ENCODE results near the gene ZFR2.

The ZFR2 gene

GRCh38 chr19:3784607-3785450 lies 84.0 kb downstream of the ZFR2 start:
- H3K4me1 ChIP-seq, result peaks cover 0 to 13% (median 0%) of the 10 kb centered on the region in 4 donors
- no peaks in the 10 kb centered on the region for H3K36me3 ChIP-seq
- peaks cover 0 to 57% of the 10 kb centered on the region in 2 donors for H3K27me3 ChIP-seq
- no peak for DNase-seq
- no peak overlapping the region for H3K4me3 ChIP-seq
- no peak for TF ChIP-seq CTCF (IDR thresholded peaks at IDR 0.05)
- peaks cover 0 to 27% (median 24%) of the 10 kb centered on the region in 3 donors for H3K9me3 ChIP-seq
- intact Hi-C loops (cut with DNase I; ENCODE audit: low total_unique reads), result no loop called here
- H3K27ac ChIP-seq, result no peak overlapping the region

DNA sequence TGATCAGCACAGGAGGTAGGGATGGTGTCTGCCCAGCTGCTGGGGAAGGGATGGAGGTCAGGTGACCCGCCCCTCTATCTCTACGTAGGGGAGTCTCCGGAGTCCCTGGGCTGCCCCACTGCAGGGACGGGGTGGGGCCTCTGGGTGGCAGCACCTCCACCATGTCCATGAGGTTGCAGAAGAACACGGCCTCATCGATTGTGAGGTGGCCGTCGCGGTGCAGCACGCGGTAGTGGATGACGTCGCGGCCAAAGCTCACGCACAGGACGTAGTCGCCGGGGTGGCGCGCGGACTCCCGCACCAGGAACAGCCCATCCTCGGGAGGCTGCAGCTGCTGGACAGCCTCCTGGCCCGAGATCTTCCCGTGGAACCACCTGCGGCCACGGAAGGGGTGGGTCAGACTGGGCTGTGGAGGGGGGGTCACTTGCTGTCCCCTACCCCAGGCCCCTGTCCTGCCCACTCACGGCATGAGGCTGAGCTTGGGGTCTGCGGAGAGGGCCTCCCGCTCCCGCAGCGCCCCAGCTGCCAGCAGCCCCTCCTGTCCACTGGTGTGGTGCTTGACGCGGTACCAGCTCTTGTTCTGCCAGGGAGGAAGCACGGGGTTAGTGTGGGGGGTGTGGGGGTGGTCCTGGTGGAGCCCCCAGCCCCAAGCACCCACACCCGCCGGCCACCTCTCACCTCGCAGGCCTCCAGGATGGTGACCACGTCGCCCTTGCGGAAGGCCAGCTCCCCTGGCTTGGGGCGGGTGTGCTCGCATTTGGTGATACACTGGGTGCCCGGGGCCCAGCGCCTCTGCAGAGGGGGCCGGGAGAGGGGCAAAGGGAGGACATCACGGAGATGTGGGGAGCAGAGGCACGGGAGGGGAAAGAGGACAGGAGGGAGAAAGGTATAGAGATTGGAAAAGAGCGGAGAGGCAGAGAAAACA lies 84.9 kb downstream of the ZFR2 start:
- Histone ChIP-seq H3K9me3 (peaks cover 0 to 27% (median 24%) of the 10 kb centered on the region in 3 donors), H3K36me3 (no peaks in the 10 kb centered on the region), H3K4me3 (no peak overlapping the region), H3K4me1 (peaks cover 0 to 13% (median 0%) of the 10 kb centered on the region in 4 donors), H3K27ac (no peak overlapping the region), H3K27me3 (peaks cover 0 to 62% of the 10 kb centered on the region in 2 donors)
- no peak for DNase-seq
- TF ChIP-seq CTCF (IDR thresholded peaks at IDR 0.05), result no peak
- intact Hi-C loops (cut with DNase I; ENCODE audit: low total_unique reads), result no loop called here

- DNase-seq, result no peak
- no peak overlapping the region for H3K4me3 ChIP-seq
- H3K9me3 ChIP-seq, result peaks cover 0 to 27% (median 24%) of the 10 kb centered on the region in 3 donors
- H3K27me3 ChIP-seq, result peaks cover 0 to 71% of the 10 kb centered on the region in 2 donors
- no peaks in the 10 kb centered on the region for H3K36me3 ChIP-seq
- peaks cover 0 to 13% (median 0%) of the 10 kb centered on the region in 4 donors for H3K4me1 ChIP-seq
- TF ChIP-seq CTCF (IDR thresholded peaks at IDR 0.05), result no peak
- H3K27ac ChIP-seq, result no peak overlapping the region
- intact Hi-C loops (cut with DNase I; ENCODE audit: low total_unique reads), result no loop called here
Observed at GRCh38 chr19:3782903-3783302, 85.9 kb downstream of the ZFR2 start.

DNA sequence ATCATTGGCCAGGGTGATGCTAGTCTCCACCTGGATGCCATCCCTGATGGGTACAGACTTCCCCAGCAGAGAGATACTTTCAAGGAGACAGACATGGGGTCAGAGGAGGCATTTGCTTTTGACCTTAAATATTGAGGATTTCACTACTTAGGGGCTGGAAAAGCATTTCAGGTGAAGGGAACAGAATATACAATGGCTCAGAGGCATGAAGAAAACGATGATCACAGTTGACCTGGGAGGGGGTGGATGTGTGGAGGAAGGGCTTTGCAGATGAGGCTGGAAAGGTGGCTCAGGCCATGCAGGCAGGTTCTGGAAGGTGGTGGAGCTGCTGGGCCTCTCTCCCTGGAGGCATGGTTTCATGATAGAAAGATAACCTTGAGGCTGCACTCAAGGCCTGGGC lies 86.5 kb downstream of the ZFR2 start:
- peaks cover 0 to 76% of the 10 kb centered on the region in 2 donors for H3K27me3 ChIP-seq
- peaks cover 0 to 27% (median 24%) of the 10 kb centered on the region in 3 donors for H3K9me3 ChIP-seq
- no peak overlapping the region for H3K27ac ChIP-seq
- no peak for DNase-seq
- no peak for TF ChIP-seq CTCF (IDR thresholded peaks at IDR 0.05)
- no peaks in the 10 kb centered on the region for H3K36me3 ChIP-seq
- intact Hi-C loops (cut with DNase I; ENCODE audit: low total_unique reads), result no loop called here
- H3K4me3 ChIP-seq, result no peak overlapping the region
- H3K4me1 ChIP-seq, result peaks cover 0 to 13% (median 0%) of the 10 kb centered on the region in 4 donors

DNA sequence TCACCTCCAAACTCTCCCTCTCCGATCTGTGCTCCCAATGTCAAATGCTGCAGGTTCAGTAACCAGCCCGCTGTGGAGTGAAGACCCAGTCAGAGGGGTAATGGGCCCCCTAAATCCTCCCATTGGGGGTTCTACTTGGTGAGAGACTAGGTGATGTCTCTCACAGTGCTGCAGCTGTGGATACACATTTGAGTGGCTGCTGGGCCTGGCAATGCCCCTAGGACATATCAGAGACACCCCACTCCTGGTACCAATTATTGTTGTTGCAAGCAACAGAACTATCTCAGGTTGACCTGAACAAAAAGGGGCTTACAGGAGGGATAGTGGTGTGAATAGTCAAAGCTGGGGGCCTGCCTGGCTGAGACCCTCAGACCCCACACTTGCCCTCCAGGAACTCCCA lies 87.2 kb downstream of the ZFR2 start:
- H3K27me3 ChIP-seq, result peaks cover 0 to 75% of the 10 kb centered on the region in 2 donors
- no peaks in the 10 kb centered on the region for H3K36me3 ChIP-seq
- intact Hi-C loops (cut with DNase I; ENCODE audit: low total_unique reads), result no loop called here
- no peak for DNase-seq
- no peak overlapping the region for H3K4me3 ChIP-seq
- H3K9me3 ChIP-seq, result peaks cover 0 to 27% (median 24%) of the 10 kb centered on the region in 3 donors
- no peak overlapping the region for H3K27ac ChIP-seq
- peaks cover 0 to 13% (median 0%) of the 10 kb centered on the region in 4 donors for H3K4me1 ChIP-seq
- TF ChIP-seq CTCF (IDR thresholded peaks at IDR 0.05), result no peak

Measured in tibial artery (tissue), 4 donors.